Subcutaneous adipose tissue (tissue), 4 donors: ENCODE data around the gene JAG2. TPM values are rescaled to one million over a fixed set of nuclear protein-coding genes. Genes with fewer than 3 reads are reported as not detected.

Experiments used
- CTCF ChIP-seq: fragments of 450-650 bp; IDR thresholded peaks from one replicate; pipeline ENCODE4 v1.5.1; 2016; ENCODE audit warnings: low read depth, mild to moderate bottlenecking, control low read depth, antibody characterized with exemption, moderate library complexity
- total RNA-seq, 4 donors: library from RNA; depleted of rRNA; stranded (reverse); fragments of >200 nt; gene quantifications; one replicate each; pipeline ENCODE4 v1.1.0, GENCODE V29; 2016

JAG2 gene
- total RNA-seq, 4 donors from 2014 or later, result 2.5 to 16.2 (median 4.9) TPM

DNA sequence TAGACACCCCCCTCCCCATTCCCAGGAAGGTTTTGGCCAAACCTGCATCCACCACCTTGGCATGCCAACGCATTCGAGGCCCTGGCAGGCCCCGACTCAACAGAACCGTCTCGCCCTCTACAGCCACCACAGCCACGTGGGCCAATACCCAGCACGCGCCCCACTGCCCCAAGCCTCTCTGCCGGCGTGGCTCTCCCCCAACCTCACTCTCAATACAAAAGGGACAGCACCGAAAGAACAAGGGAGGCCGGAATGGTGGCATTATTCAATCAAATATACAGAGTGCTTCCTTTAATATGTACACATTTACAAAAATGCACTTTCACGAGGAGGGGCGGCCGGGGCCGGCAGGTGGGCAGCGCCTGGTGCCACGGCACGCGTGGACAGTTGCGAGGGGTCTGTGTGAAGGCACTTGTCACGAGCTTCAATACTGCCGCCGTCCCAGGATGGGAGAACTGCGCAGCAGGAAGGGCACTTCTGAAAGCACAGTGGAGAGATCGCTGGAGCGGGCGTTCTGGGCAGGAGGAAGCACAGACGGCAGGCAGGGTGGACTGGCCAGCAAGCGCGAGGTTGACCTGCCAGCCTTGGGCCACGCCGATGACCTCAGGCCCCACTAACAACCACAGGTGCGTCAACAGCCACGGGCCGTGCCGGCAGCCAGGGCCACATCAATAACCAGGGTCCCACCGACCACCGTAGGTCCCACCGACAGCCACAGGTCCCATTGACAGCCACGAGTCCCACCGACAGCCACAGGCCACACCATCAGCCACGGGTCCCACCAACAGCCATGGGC, 26.9 kb downstream of the JAG2 start:
- no peak for TF ChIP-seq CTCF

GRCh38 chr14:105141026-105141425, 27.6 kb downstream of the JAG2 start:
- no peak for TF ChIP-seq CTCF

- TF ChIP-seq CTCF, result no peak
Observed at GRCh38 chr14:105140581-105140980, 28.0 kb downstream of the JAG2 start.

DNA sequence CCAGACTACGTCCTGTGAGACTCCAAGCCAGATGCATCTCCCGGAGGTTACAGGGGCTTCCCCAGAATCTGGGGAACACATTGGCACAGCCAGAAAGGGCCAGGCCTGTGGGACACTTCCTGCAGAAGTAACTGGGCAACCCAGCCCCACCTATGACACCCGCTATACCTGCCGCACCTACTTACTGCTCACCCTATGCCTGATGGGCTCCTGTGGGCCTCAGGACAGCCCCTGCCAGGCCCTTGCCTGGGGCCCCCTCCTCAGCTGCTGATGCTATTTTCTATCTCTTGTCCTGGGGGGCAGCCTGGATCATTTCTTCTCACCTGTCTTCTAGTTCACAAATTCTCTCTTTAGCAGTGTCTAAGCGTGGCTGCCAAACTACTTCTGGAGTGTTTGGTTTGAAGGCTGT, 28.7 kb downstream of the JAG2 start:
- TF ChIP-seq CTCF, result no peak

DNA sequence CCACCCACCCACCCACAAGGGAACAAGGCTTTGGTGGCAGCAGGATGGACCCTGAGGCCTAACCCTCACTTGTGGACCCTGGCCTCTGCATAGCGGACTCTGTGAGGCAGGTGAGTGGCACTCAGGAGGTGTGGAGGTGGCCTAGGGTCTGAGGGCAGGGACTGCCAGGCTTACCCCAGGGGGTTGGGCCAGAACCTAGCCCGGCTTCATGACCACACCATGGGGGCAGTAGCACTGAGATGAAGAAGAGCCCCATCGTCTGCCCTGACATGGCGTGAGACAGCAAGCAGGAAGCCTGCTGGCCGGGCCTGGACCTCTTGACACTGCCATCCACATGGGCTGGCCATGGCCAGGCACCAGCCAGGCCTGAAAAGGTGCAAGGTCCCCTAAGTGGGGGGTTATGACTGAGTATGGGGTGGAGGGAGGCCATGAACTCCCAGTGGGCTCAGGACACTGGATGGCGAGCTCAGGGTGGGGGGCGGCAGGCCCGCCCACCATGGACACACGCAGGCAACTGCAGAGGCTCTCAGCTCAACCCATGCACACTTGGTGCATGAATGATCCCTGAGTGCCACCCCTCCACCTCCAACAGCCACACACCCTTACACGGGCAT, 29.3 kb downstream of the JAG2 start:
- no peak for TF ChIP-seq CTCF

GRCh38 chr14:105138551-105139111, 29.9 kb downstream of the JAG2 start:
- no peak for TF ChIP-seq CTCF

DNA sequence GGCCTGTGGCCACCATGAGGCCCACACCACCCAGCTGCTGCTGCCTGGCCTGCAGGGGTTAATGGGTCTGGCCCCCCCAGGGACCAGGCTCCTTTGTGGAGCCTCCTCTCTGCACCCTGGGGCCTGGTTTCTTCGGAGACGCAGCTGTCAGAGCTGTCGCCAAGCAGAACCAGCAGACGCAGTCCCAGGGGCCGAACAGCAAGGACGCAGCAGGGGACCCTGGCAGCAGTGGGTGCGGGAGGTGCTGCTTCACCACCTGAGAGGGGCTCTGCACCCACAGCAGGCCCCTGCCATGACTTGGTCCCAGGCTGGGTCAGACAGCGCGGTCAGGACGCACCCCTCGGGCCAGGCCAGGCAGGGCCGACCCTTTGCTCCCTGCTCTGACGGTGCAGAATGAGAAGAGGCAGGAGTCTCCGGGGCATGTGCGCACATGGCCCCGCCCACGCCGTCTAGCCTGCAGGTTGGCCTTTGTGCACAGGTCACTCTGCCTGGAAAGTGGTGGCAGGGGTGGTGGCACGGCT, 30.5 kb downstream of the JAG2 start:
- no peak for TF ChIP-seq CTCF
